PC-9 (cell line): Measurements from ENCODE around the gene UBN2.

Source experiments
- CTCF ChIP-seq: fragments of 200-600 bp; sonication (generic); conservative IDR thresholded peaks from 2 replicates; pipeline ENCODE4 v1.6.1; 2017; ENCODE audit warnings: mixed run types, antibody characterized with exemption, mild to moderate bottlenecking, moderate library complexity
- EZH2 ChIP-seq: fragments of 200-600 bp; sonication (generic); IDR thresholded peaks from 2 replicates; pipeline ENCODE4 v1.8.0; 2017; ENCODE audit warnings: antibody characterized with exemption, low read depth

GRCh38 chr7:139341058-139341775 lies 110.2 kb downstream of the UBN2 start, which contains the start of gene FMC1:
- TF ChIP-seq CTCF = peak; percentile 63
- TF ChIP-seq EZH2 = no peak
